Skeletal muscle tissue (tissue), 4 donors: ENCODE data around the gene DENND1A. TPM values are rescaled to one million over a fixed set of nuclear protein-coding genes. Genes with fewer than 3 reads are reported as not detected.
"Not testable (repeated sequence)": the region's sequence is repeated elsewhere in the genome, so short reads cannot be mapped to it uniquely, and the experiment has no call there.

Experiments used
- H3K27ac ChIP-seq: one replicate; pipeline ENCODE4 v1.7.0; 2013; ENCODE audit warnings: mild to moderate bottlenecking, low read depth, low read length, inconsistent platforms
- H3K27me3 ChIP-seq, 3 donors: one replicate each; pipeline ENCODE4 v1.7.0; 2013; ENCODE audit warnings: low read length in 3 of 3; ENCODE audit not compliant: control insufficient read depth in 3 of 3, insufficient read depth in 3 of 3
- H3K36me3 ChIP-seq, 3 donors: one replicate each; pipeline ENCODE4 v1.7.0; 2013; ENCODE audit warnings: low read length in 3 of 3; ENCODE audit not compliant: control insufficient read depth in 3 of 3, insufficient read depth in 3 of 3
- H3K4me1 ChIP-seq, 3 donors: one replicate each; pipeline ENCODE4 v1.7.0; 2013; ENCODE audit warnings: low read length in 3 of 3, mild to moderate bottlenecking in 3 of 3; ENCODE audit not compliant: control insufficient read depth in 3 of 3, insufficient read depth in 3 of 3
- H3K4me3 ChIP-seq, 3 donors: one replicate each; pipeline ENCODE4 v1.7.0; 2013; ENCODE audit warnings: low read length in 3 of 3
- H3K9ac ChIP-seq, 3 donors: one replicate each; pipeline ENCODE4 v1.7.0; 2013; ENCODE audit warnings: low read length in 3 of 3, mild to moderate bottlenecking in 3 of 3, moderate library complexity in 2 of 3, low read depth in 1 of 3
- H3K9me3 ChIP-seq, 3 donors: one replicate each; pipeline ENCODE4 v1.7.0; 2013; ENCODE audit warnings: low read length in 3 of 3; ENCODE audit not compliant: control insufficient read depth in 3 of 3
- total RNA-seq: library from RNA; depleted of rRNA; stranded (reverse); fragments of >200 nt; gene quantifications from one replicate; pipeline ENCODE4 v1.2.3, GENCODE V29; 2014
- donor health status: Osteomylitis.

Gene DENND1A
- total RNA-seq, 1 donor from 2014 or later = 23.5 TPM

GRCh38 chr9:123952641-123953495 lies 22.9 kb upstream of the DENND1A start:
- H3K27ac ChIP-seq = no peak overlapping the region
- H3K9ac ChIP-seq = no peak overlapping the region
- H3K27me3 ChIP-seq = peaks cover 0 to 4% (median 0%) of the 10 kb centered on the region in 3 donors
- H3K4me3 ChIP-seq = no peak overlapping the region
- H3K4me1 ChIP-seq = peaks cover 0 to 7% (median 0%) of the 10 kb centered on the region in 3 donors
- no peaks in the 10 kb centered on the region for H3K36me3 ChIP-seq
- no peaks in the 10 kb centered on the region for H3K9me3 ChIP-seq

DNA sequence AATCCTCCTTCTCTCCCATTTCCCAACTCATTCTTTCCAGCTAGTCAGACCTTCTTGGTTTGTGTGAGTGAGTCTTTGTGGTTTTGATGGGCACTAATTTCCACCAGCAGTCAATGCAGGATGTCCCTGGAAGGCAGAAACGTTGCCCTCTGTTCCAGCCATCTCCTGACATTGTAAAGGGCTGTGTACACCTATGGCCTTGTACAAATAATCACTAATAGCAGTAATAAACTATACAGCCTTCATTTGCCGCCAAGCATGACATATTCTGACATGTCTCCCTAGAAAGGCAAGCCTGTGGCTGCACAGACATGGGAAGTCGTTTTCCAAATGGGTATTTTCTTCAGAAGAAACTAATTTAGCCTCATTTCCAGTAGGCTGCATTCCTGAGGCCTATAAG lies 18.4 kb upstream of the DENND1A start:
- Histone ChIP-seq H3K9me3 (no peaks in the 10 kb centered on the region), H3K4me3 (no peak overlapping the region), H3K9ac (no peak overlapping the region), H3K4me1 (peaks cover 0 to 7% (median 0%) of the 10 kb centered on the region in 3 donors), H3K27me3 (peaks cover 0 to 4% (median 0%) of the 10 kb centered on the region in 3 donors), H3K27ac (no peak overlapping the region), H3K36me3 (no peaks in the 10 kb centered on the region)

GRCh38 chr9:123947326-123947725 lies 17.4 kb upstream of the DENND1A start:
- H3K4me3 ChIP-seq = no peak overlapping the region
- no peak overlapping the region for H3K27ac ChIP-seq
- H3K36me3 ChIP-seq = no peaks in the 10 kb centered on the region
- no peaks in the 10 kb centered on the region for H3K4me1 ChIP-seq
- no peaks in the 10 kb centered on the region for H3K9me3 ChIP-seq
- no peak overlapping the region for H3K9ac ChIP-seq
- peaks cover 0 to 3% (median 0%) of the 10 kb centered on the region in 3 donors for H3K27me3 ChIP-seq

DNA sequence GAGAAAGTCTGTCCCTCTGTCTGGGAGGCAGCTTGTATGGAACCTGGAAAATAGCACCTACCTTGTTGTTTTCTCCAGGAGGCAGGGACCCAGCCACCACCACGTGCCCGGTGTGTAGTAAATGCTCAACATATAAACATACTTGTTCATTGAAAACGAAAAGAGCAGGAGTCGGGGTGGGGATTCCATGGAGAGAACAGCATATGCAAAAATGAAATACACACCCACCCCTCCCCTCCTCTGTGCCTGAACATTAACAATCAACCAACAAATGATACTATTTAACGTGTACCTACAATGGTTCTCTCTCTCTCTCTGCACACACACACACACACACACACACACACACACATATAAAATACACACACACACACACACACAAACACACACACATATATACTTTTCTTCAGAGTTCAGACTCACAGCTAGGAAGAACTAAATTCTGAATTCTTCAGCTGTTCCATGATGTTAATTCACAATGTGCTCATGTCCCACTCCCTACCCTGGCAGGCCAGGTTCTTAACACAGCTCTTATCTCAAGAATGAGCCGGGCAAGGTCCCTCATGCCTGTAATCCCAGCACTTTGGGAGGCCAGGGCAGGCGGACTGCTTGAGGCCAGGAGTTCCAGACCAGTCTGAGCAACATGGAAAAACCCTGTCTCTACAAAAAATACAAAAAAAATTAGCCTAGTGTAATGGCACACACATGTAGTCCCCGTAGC lies 16.3 kb upstream of the DENND1A start:
- Histone ChIP-seq H3K9me3 (no peaks in the 10 kb centered on the region), H3K9ac (no peak overlapping the region), H3K27me3 (peaks cover 0 to 4% (median 0%) of the 10 kb centered on the region in 3 donors), H3K27ac (no peak overlapping the region), H3K36me3 (no peaks in the 10 kb centered on the region), H3K4me1 (no peaks in the 10 kb centered on the region), H3K4me3 (no peak overlapping the region)

DNA sequence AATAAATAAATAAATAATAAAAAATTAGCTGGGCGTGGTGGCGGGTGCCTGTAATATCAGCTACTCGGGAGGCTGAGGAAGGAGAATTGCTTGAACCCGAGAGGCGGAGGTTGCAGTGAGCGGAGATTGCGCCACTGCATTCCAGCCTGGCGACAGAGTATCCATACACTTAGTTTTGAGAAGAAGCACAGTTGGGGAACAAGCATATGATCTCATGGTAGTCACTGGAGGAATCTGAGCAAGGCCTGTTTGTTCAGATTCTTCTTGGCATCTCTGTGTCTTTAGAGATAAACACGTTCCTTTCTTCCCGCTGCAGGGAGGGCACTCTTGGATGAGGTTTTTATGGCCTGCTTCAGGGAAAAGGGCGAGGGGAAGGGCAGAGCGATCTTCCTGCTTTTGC lies 15.6 kb upstream of the DENND1A start:
- Histone ChIP-seq H3K36me3 (no peaks in the 10 kb centered on the region), H3K27ac (no peak overlapping the region), H3K27me3 (peaks cover 0 to 4% (median 0%) of the 10 kb centered on the region in 3 donors), H3K9me3 (no peaks in the 10 kb centered on the region), H3K4me3 (no peak overlapping the region), H3K9ac (no peak overlapping the region), H3K4me1 (no peaks in the 10 kb centered on the region)

- not testable (repeated sequence) for H3K4me3 ChIP-seq, H3K36me3 ChIP-seq, H3K9ac ChIP-seq, H3K27me3 ChIP-seq, H3K9me3 ChIP-seq, H3K4me1 ChIP-seq, H3K27ac ChIP-seq
Observed at GRCh38 chr9:123944464-123944863, 14.5 kb upstream of the DENND1A start.

GRCh38 chr9:123943671-123944070 lies 13.7 kb upstream of the DENND1A start:
- H3K4me3 ChIP-seq = no peak overlapping the region
- H3K9me3 ChIP-seq = no peaks in the 10 kb centered on the region
- H3K9ac ChIP-seq = no peak overlapping the region
- H3K27ac ChIP-seq = no peak overlapping the region
- peaks cover 0 to 4% (median 0%) of the 10 kb centered on the region in 3 donors for H3K27me3 ChIP-seq
- no peaks in the 10 kb centered on the region for H3K4me1 ChIP-seq
- H3K36me3 ChIP-seq = no peaks in the 10 kb centered on the region

- Histone ChIP-seq H3K9ac (no peak overlapping the region), H3K27ac (no peak overlapping the region), H3K4me1 (no peaks in the 10 kb centered on the region), H3K4me3 (no peak overlapping the region), H3K27me3 (peaks cover 0 to 4% (median 0%) of the 10 kb centered on the region in 3 donors), H3K9me3 (no peaks in the 10 kb centered on the region), H3K36me3 (no peaks in the 10 kb centered on the region)
Observed at GRCh38 chr9:123942542-123942941, 12.6 kb upstream of the DENND1A start.

DNA sequence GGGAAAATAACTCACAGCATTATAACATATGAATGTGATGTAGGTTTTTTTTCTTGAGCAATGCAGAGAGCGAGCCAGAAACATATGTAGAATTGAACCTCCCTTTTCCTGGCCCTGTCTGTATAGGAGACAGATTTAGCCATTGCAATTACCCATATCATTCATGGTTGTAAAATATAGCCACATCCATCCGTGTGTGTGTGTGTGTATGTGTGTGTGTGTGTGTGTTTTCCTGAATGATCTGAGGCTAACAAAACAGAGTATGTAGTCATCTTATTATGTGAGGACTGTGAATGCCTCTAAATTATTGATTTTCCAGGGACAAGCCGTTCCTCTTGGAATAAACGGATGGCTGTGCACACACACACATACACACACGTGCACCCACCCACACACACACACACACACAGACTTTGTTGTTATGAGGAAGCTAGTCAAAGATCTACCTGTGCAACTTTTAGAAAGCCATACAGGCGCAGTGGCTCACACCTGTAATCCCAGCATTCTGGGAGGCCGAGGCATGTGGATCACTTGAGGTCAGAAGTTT lies 11.7 kb upstream of the DENND1A start:
- no peak overlapping the region for H3K27ac ChIP-seq
- H3K36me3 ChIP-seq = no peaks in the 10 kb centered on the region
- no peak overlapping the region for H3K4me3 ChIP-seq
- H3K9me3 ChIP-seq = no peaks in the 10 kb centered on the region
- peaks cover 0 to 4% (median 0%) of the 10 kb centered on the region in 3 donors for H3K27me3 ChIP-seq
- H3K9ac ChIP-seq = no peak overlapping the region
- no peaks in the 10 kb centered on the region for H3K4me1 ChIP-seq
